ENCODE results near the gene EXOC3L1.

DNA sequence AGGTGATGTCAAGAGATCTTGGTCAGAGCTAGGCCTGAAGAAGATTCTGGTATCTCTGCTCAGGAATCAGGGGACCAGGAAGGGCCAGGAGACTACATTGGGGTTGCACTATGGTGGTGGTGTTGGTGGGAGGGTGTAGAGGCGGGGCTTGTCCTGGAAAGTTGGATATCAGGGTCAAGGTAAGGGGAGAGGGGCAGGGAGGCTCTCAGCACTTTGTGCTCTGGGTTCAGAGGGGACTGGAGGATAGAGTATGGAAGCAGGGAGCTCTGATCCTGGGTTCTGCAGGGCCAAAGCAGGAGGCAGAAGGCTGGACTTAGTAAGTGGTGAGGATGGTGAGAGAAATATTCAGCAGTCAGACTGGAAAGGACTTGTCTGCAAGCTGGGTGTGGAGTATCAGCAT lies 16.6 kb downstream of the EXOC3L1 start:
- TF ChIP-seq, protein P1, sequence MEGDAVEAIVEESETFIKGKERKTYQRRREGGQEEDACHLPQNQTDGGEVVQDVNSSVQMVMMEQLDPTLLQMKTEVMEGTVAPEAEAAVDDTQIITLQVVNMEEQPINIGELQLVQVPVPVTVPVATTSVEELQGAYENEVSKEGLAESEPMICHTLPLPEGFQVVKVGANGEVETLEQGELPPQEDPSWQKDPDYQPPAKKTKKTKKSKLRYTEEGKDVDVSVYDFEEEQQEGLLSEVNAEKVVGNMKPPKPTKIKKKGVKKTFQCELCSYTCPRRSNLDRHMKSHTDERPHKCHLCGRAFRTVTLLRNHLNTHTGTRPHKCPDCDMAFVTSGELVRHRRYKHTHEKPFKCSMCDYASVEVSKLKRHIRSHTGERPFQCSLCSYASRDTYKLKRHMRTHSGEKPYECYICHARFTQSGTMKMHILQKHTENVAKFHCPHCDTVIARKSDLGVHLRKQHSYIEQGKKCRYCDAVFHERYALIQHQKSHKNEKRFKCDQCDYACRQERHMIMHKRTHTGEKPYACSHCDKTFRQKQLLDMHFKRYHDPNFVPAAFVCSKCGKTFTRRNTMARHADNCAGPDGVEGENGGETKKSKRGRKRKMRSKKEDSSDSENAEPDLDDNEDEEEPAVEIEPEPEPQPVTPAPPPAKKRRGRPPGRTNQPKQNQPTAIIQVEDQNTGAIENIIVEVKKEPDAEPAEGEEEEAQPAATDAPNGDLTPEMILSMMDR (IDR thresholded peaks at IDR 0.05 in 2 of 3, conservative IDR thresholded peaks at IDR 0.05 in 1 of 3; ENCODE audit: borderline replicate concordance in 1 of 3, insufficient read depth in 1 of 3, low read depth in 2 of 3, low read length in 2 of 3): no peak
- TF ChIP-seq, protein P2, sequence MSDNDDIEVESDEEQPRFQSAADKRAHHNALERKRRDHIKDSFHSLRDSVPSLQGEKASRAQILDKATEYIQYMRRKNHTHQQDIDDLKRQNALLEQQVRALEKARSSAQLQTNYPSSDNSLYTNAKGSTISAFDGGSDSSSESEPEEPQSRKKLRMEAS (IDR thresholded peaks at IDR 0.05): no peak
- TF ChIP-seq EZH2phosphoT487 (IDR thresholded peaks at IDR 0.05; ENCODE audit: borderline replicate concordance) (no peak), POLR2AphosphoS5 (IDR thresholded peaks at IDR 0.05; ENCODE audit: low read depth, low read length) (no peak), TCF7L2 (IDR thresholded peaks at IDR 0.05; ENCODE audit: borderline replicate concordance, extremely low read depth, insufficient read depth, insufficient read length) (no peak), RAD21 (IDR thresholded peaks at IDR 0.05; ENCODE audit: low read depth) (no peak)

All from HCT116 (cell line).